H1 (cell line): ENCODE results near the gene OR2B2. TPM values are rescaled to one million over a fixed set of nuclear protein-coding genes. Genes with fewer than 3 reads are reported as not detected.

Experiments
- CTCF ChIA-PET: fragments of 300-600 bp; sonication (Branson Sonifier 250); formaldehyde crosslinking; loops from one replicate; lab custom pipeline; 2021; ENCODE audit not compliant: partially characterized antibody; lab: Charles Lee
- POLR2A ChIA-PET: fragments of 300-600 bp; sonication (Branson Sonifier 250); formaldehyde crosslinking; loops from one replicate; lab custom pipeline; 2021; ENCODE audit warnings: inconsistent platforms; ENCODE audit not compliant: partially characterized antibody; lab: Charles Lee
- DNase-seq, 2 experiments: peaks; one replicate each; pipeline versions ENCODE4 v3.0.0 to v3.0.0-alpha.2; 2010 to 2022; ENCODE audit warnings: low spot score in 2 of 2, low read depth in 1 of 2, mixed read lengths in 1 of 2
- FAIRE-seq: peaks from 2 replicates; lab custom pipeline; 2011; peaks lifted over from hg19 to GRCh38; lab: Jason Lieb, UNC
- H2AFZ ChIP-seq: 2 replicates; pipeline ENCODE4 v1.8.1; 2012; ENCODE audit warnings: low read length, inconsistent platforms
- H2AK5ac ChIP-seq: 2 replicates; pipeline ENCODE4 v1.6.1; 2013; ENCODE audit warnings: low read depth, low read length
- H2BK120ac ChIP-seq: replicated peaks from 2 replicates; pipeline ENCODE3; 2013; ENCODE audit warnings: low read depth, low read length, inconsistent platforms
- H2BK12ac ChIP-seq: 2 replicates; pipeline ENCODE4 v1.6.1; 2013; ENCODE audit warnings: low read depth, low read length
- H2BK15ac ChIP-seq: 2 replicates; pipeline ENCODE4 v1.6.1; 2013; ENCODE audit warnings: low read length
- H2BK20ac ChIP-seq: 2 replicates; pipeline ENCODE4 v1.6.1; 2013; ENCODE audit warnings: low read length
- H2BK5ac ChIP-seq: 2 replicates; pipeline ENCODE4 v1.6.1; 2013; ENCODE audit warnings: low read depth, low read length
- H3K14ac ChIP-seq: 2 replicates; pipeline ENCODE4 v1.6.1; 2013; ENCODE audit warnings: inconsistent platforms; ENCODE audit not compliant: insufficient read length
- H3K18ac ChIP-seq: 2 replicates; pipeline ENCODE4 v1.6.1; 2013; ENCODE audit warnings: low read length; ENCODE audit errors: extremely low read depth
- H3K23ac ChIP-seq: 2 replicates; pipeline ENCODE4 v1.6.1; 2013; ENCODE audit warnings: inconsistent platforms; ENCODE audit not compliant: insufficient read length
- H3K23me2 ChIP-seq: 2 replicates; pipeline ENCODE4 v1.6.1; 2013; ENCODE audit warnings: low read depth, low read length
- H3K27ac ChIP-seq: 2 replicates; pipeline ENCODE4 v1.6.1; 2011; ENCODE audit warnings: low read depth, low read length, inconsistent platforms
- H3K27me3 ChIP-seq, 4 experiments: replicated peaks in 1 of 4; 1 replicate in 1 of 4; 2 replicates in 3 of 4; pipeline versions ENCODE4 v1.6.1 to v1.8.1; 2011 to 2013; ENCODE audit warnings: low read length in 3 of 4, mild to moderate bottlenecking in 3 of 4, inconsistent platforms in 2 of 4, mixed read lengths in 2 of 4, moderate library complexity in 1 of 4; ENCODE audit not compliant: control insufficient read depth in 3 of 4, insufficient read depth in 3 of 4; ENCODE audit errors: extremely low read depth in 1 of 4
- H3K36me3 ChIP-seq, 4 experiments: 2 replicates each; pipeline versions ENCODE4 v1.6.1 to v1.8.1; 2011 to 2013; ENCODE audit warnings: mild to moderate bottlenecking in 4 of 4, low read length in 3 of 4, moderate library complexity in 2 of 4, control low read depth in 1 of 4, inconsistent platforms in 1 of 4; ENCODE audit not compliant: insufficient read depth in 4 of 4, control insufficient read depth in 2 of 4
- H3K4ac ChIP-seq: replicated peaks from 2 replicates; pipeline ENCODE3; 2013; ENCODE audit warnings: low read length, low read depth, mixed read lengths, inconsistent platforms; ENCODE audit not compliant: insufficient read length
- H3K4me1 ChIP-seq, 4 experiments: replicated peaks in 1 of 4; 1 replicate in 1 of 4; 2 replicates in 3 of 4; pipeline versions ENCODE4 v1.6.1 to v1.8.1; 2011 to 2013; ENCODE audit warnings: low read length in 3 of 4, inconsistent platforms in 2 of 4, mixed read lengths in 1 of 4; ENCODE audit not compliant: insufficient read depth in 4 of 4, control insufficient read depth in 3 of 4
- H3K4me2 ChIP-seq, 2 experiments: 2 replicates each; pipeline versions ENCODE4 v1.6.1 to v1.8.1; 2011 to 2013; ENCODE audit warnings: low read depth in 2 of 2, low read length in 2 of 2, control low read depth in 1 of 2, inconsistent platforms in 1 of 2, mild to moderate bottlenecking in 1 of 2; ENCODE audit not compliant: insufficient read depth in 1 of 2
- H3K4me3 ChIP-seq, 4 experiments: fragments of 200-600, 300-600 bp in 1 of 4; sonication (generic), shearing (Covaris generic), sonication (Bioruptor Twin) in 1 of 4; 2 replicates each; pipeline versions ENCODE4 v1.5.1 to v1.8.1; 2011 to 2016; ENCODE audit warnings: low read length in 4 of 4, low read depth in 3 of 4, control low read depth in 2 of 4, inconsistent platforms in 2 of 4, mild to moderate bottlenecking in 2 of 4, mixed read lengths in 1 of 4, moderate library complexity in 1 of 4; ENCODE audit not compliant: insufficient read depth in 2 of 4; ENCODE audit errors: extremely low read depth in 1 of 4
- H3K56ac ChIP-seq: replicated peaks from 2 replicates; pipeline ENCODE3; 2013; ENCODE audit warnings: low read depth, mild to moderate bottlenecking, mixed read lengths, low read length, inconsistent platforms; ENCODE audit not compliant: insufficient read length
- H3K79me1 ChIP-seq: 2 replicates; pipeline ENCODE4 v1.6.1; 2013; ENCODE audit warnings: low read depth, low read length, control low read depth
- H3K79me2 ChIP-seq, 2 experiments: 2 replicates each; pipeline versions ENCODE4 v1.6.1 to v1.8.1; 2012 to 2013; ENCODE audit warnings: low read length in 2 of 2, mild to moderate bottlenecking in 2 of 2, inconsistent platforms in 1 of 2; ENCODE audit not compliant: insufficient read depth in 2 of 2, control insufficient read depth in 1 of 2
- H3K9ac ChIP-seq, 4 experiments: replicated peaks in 1 of 4; 1 replicate in 1 of 4; 2 replicates in 3 of 4; pipeline versions ENCODE4 v1.6.1 to v1.8.1; 2011 to 2013; ENCODE audit warnings: low read depth in 3 of 4, low read length in 3 of 4, control low read depth in 2 of 4, mild to moderate bottlenecking in 2 of 4, moderate library complexity in 2 of 4, inconsistent platforms in 1 of 4; ENCODE audit errors: extremely low read depth in 1 of 4
- H3K9me3 ChIP-seq, 2 experiments: 2 replicates each; pipeline versions ENCODE4 v1.6.1 to v1.8.1; 2012 to 2013; ENCODE audit warnings: mild to moderate bottlenecking in 2 of 2, moderate library complexity in 2 of 2, control low read depth in 1 of 2, inconsistent platforms in 1 of 2, low read depth in 1 of 2, low read length in 1 of 2, mixed read lengths in 1 of 2; ENCODE audit not compliant: insufficient read depth in 2 of 2
- H4K20me1 ChIP-seq, 2 experiments: replicated peaks in 1 of 2; 2 replicates each; pipeline versions ENCODE3 to v1.8.1; 2011 to 2013; ENCODE audit warnings: inconsistent platforms in 2 of 2, low read length in 2 of 2, mild to moderate bottlenecking in 1 of 2; ENCODE audit not compliant: insufficient read depth in 2 of 2, control insufficient read depth in 1 of 2
- H4K5ac ChIP-seq: 2 replicates; pipeline ENCODE4 v1.6.1; 2013; ENCODE audit warnings: low read length, low read depth, mixed read lengths, inconsistent platforms; ENCODE audit not compliant: insufficient read length
- H4K8ac ChIP-seq: 2 replicates; pipeline ENCODE4 v1.8.0; 2013; ENCODE audit warnings: mild to moderate bottlenecking, moderate library complexity, low read length, inconsistent platforms; ENCODE audit not compliant: insufficient read depth; ENCODE audit errors: extremely low read depth
- H4K91ac ChIP-seq: replicated peaks from 2 replicates; pipeline ENCODE3; 2013; ENCODE audit warnings: low read length, mixed read lengths, inconsistent platforms; ENCODE audit not compliant: insufficient read length
- BACH1 ChIP-seq: IDR thresholded peaks from 2 replicates; pipeline ENCODE4 v1.6.1; 2012; ENCODE audit warnings: low read length, improper control_type of control experiment
- BCL11A ChIP-seq, 2 experiments: IDR thresholded peaks; one replicate each; pipeline ENCODE4 v1.6.1; 2011; ENCODE audit warnings: low read depth in 2 of 2, low read length in 2 of 2, mild to moderate bottlenecking in 2 of 2
- CHD2 ChIP-seq: IDR thresholded peaks from 2 replicates; pipeline ENCODE4 v1.6.1; 2012; ENCODE audit warnings: low read length, improper control_type of control experiment
- FOSL1 ChIP-seq: IDR thresholded peaks from 2 replicates; pipeline ENCODE4 v1.6.1; 2011; ENCODE audit warnings: mild to moderate bottlenecking, low read depth, low read length, moderate library complexity; ENCODE audit not compliant: insufficient read depth
- KDM1A ChIP-seq: fragments of 200-600, 300-600 bp; sonication (generic); IDR thresholded peaks from 2 replicates; pipeline ENCODE4 v1.7.1; 2016; ENCODE audit warnings: mild to moderate bottlenecking, low read length, borderline replicate concordance
- POLR2AphosphoS5 ChIP-seq: IDR thresholded peaks from 2 replicates; pipeline ENCODE4 v1.6.1; 2011; ENCODE audit warnings: low read depth, low read length
- POU5F1 ChIP-seq: IDR thresholded peaks from 2 replicates; pipeline ENCODE4 v1.6.1; 2011; ENCODE audit warnings: low read depth, mild to moderate bottlenecking, low read length, moderate library complexity
- RBBP5 ChIP-seq: IDR thresholded peaks from 2 replicates; pipeline ENCODE4 v1.7.1; 2012; ENCODE audit warnings: low read depth, mild to moderate bottlenecking, inconsistent platforms, low read length, moderate library complexity, borderline replicate concordance
- SAP30 ChIP-seq: fragments of 300-600 bp; sonication (generic); IDR thresholded peaks from 2 replicates; pipeline ENCODE4 v1.7.1; 2012; ENCODE audit warnings: low read length, moderate library complexity, mild to moderate bottlenecking, inconsistent platforms; ENCODE audit not compliant: insufficient read depth, insufficient replicate concordance
- SIN3A ChIP-seq, 2 experiments: IDR thresholded peaks in 1 of 2; conservative IDR thresholded peaks in 1 of 2; 2 replicates each; pipeline ENCODE4 v1.6.1; 2011 to 2012; ENCODE audit warnings: low read length in 2 of 2, improper control_type of control experiment in 1 of 2, low read depth in 1 of 2, mild to moderate bottlenecking in 1 of 2
- SP1 ChIP-seq: IDR thresholded peaks from 2 replicates; pipeline ENCODE4 v1.6.1; 2011; ENCODE audit warnings: low read depth, low read length
- SP4 ChIP-seq: IDR thresholded peaks from 2 replicates; pipeline ENCODE4 v1.6.1; 2012; ENCODE audit warnings: low read length, inconsistent platforms
- SRF ChIP-seq: IDR thresholded peaks from 2 replicates; pipeline ENCODE4 v1.6.1; 2011; ENCODE audit warnings: mild to moderate bottlenecking, low read depth, low read length, moderate library complexity
- SUZ12 ChIP-seq: fragments of 200-600 bp; sonication (generic); IDR thresholded peaks from 2 replicates; pipeline ENCODE4 v1.6.1; 2012; ENCODE audit warnings: mild to moderate bottlenecking, inconsistent platforms, low read length, moderate library complexity, mixed read lengths
- TBP ChIP-seq: IDR thresholded peaks from 2 replicates; pipeline ENCODE4 v1.6.1; 2011; ENCODE audit warnings: low read depth, low read length, improper control_type of control experiment
- polyA plus RNA-seq, 7 experiments: library from polyadenylated mRNA; depleted of rRNA in 3 of 7; stranded (reverse) in 5 of 7; unstranded in 2 of 7; fragments of >200 nt in 5 of 7; fragments of 200-250 nt in 2 of 7; gene quantifications; 1 replicate in 5 of 7; 2 replicates in 1 of 7; 4 replicates in 1 of 7; pipeline versions ENCODE4 v1.2.1 to v1.2.3, GENCODE V29; 2011 to 2013; ENCODE audit warnings: missing spikeins in 2 of 7, mixed read lengths in 2 of 7
- total RNA-seq: library from RNA; stranded (reverse); fragmentation: NEBNext Ultra II Directional; extraction: Animal tissue kit (Norgen Biotek cat#: 25700); gene quantifications from 2 replicates; pipeline ENCODE4 v1.2.1, GENCODE V29; 2021
- TF ChIP-seq, protein P1 (sequence below): IDR thresholded peaks from 2 replicates; pipeline ENCODE4 v1.6.1; 2012; ENCODE audit warnings: inconsistent platforms

OR2B2 gene
- total and polyA plus RNA-seq, 2 of the 8 experiments (the other 6 are each of a cell fraction or from before 2014, with no cell fraction given), result not detected

DNA sequence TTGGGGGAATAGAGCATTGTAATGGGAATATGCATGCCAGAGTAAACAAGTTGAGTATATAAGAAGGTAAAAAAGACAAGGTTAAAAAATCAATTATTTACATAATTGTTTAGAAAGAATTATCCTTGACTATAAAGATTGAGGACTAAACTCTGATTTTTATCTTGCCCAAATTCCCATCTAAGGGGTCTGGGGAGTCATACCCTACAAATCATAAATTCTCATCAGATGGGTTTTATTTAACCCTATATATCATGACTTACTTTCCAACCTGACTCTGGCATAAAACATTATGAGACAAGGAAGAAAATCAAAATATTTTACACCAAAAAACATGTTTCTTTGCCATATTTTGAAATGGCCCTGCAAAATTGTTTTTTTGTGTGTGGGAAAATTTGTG, 12.7 kb downstream of the OR2B2 start:
- CTCF ChIA-PET, result no interaction called here
- no peak overlapping the region for H4K8ac ChIP-seq
- no peak overlapping the region for H2AK5ac ChIP-seq
- H3K23me2 ChIP-seq, result peaks cover 11% of the 10 kb centered on the region
- H4K91ac ChIP-seq, result no peak overlapping the region
- H3K18ac ChIP-seq, result no peak overlapping the region
- H3K36me3 ChIP-seq, result no peaks in the 10 kb centered on the region
- H2BK120ac ChIP-seq, result no peak overlapping the region
- TF ChIP-seq, protein P1, sequence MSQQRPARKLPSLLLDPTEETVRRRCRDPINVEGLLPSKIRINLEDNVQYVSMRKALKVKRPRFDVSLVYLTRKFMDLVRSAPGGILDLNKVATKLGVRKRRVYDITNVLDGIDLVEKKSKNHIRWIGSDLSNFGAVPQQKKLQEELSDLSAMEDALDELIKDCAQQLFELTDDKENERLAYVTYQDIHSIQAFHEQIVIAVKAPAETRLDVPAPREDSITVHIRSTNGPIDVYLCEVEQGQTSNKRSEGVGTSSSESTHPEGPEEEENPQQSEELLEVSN, result no peak
- TF ChIP-seq SP1 (no peak), BACH1 (no peak), FOSL1 (no peak), CHD2 (no peak), RBBP5 (no peak), BCL11A (IDR thresholded peaks at IDR 0.05; ENCODE audit: low read depth in 2 of 2, low read length in 2 of 2) (no peak), SP4 (no peak), TBP (no peak), SAP30 (no peak), POLR2AphosphoS5 (no peak), SRF (no peak), POU5F1 (no peak), SIN3A (conservative IDR thresholded peaks at IDR 0.05 in 1 of 2, IDR thresholded peaks at IDR 0.05 in 1 of 2; ENCODE audit: low read depth in 1 of 2, low read length in 2 of 2) (no peak), SUZ12 (no peak), KDM1A (no peak)
- POLR2A ChIA-PET, result interaction anchor here (0.7 to 40.3 kb wide), 6 partner anchors 10 to 89 kb away, joined by 3 to 3039 read pairs (median 488); a partner anchor contains a TSS
- H2BK20ac ChIP-seq, result no peak overlapping the region
- no peaks in the 10 kb centered on the region for H3K4me1 ChIP-seq
- no peak overlapping the region for H2BK15ac ChIP-seq
- no peaks in the 10 kb centered on the region for H3K27me3 ChIP-seq
- H4K20me1 ChIP-seq, result no peaks in the 10 kb centered on the region
- H3K79me2 ChIP-seq, result peaks cover 0 to 10% of the 10 kb centered on the region in 2 experiments; a peak in 3 of 4 replicates
- H3K4me3 ChIP-seq, result no peak overlapping the region
- no peaks in the 10 kb centered on the region for H3K9me3 ChIP-seq
- no peaks in the 10 kb centered on the region for H3K79me1 ChIP-seq
- no peak overlapping the region for H2BK5ac ChIP-seq
- no peak overlapping the region for H4K5ac ChIP-seq
- no peak overlapping the region for H3K23ac ChIP-seq
- no peak overlapping the region for H3K4me2 ChIP-seq
- FAIRE-seq, result no peak
- no peak overlapping the region for H3K27ac ChIP-seq
- no peak overlapping the region for H3K56ac ChIP-seq
- H2AFZ ChIP-seq, result no peak overlapping the region
- no peak for DNase-seq
- H3K9ac ChIP-seq, result no peak overlapping the region
- H2BK12ac ChIP-seq, result no peak overlapping the region
- no peak overlapping the region for H3K14ac ChIP-seq
- no peak overlapping the region for H3K4ac ChIP-seq
